ENCODE data around the gene CNN2. TPM values are rescaled to one million over a fixed set of nuclear protein-coding genes. Genes with fewer than 3 reads are reported as not detected.

CNN2 gene
- total RNA-seq, 4 donors from 2014 or later, result 79.0 to 125 (median 105) TPM

- no peak for DNase-seq
- intact Hi-C loops (cut with DNase I), result no loop called here
- Histone ChIP-seq H3K27ac (peak overlapping the region in 1 of 4 donors; percentile 22), H3K36me3 (peaks cover 12 to 53% (median 24%) of the 10 kb centered on the region in 3 donors), H3K9me3 (no peaks in the 10 kb centered on the region), H3K4me3 (no peak overlapping the region), H3K4me1 (peaks cover 15 to 89% (median 27%) of the 10 kb centered on the region in 3 donors), H3K27me3 (peaks cover 0 to 4% (median 0%) of the 10 kb centered on the region in 4 donors)
- TF ChIP-seq CTCF (IDR thresholded peaks at IDR 0.05), result no peak
- no peak for TF ChIP-seq POLR2A (IDR thresholded peaks at IDR 0.05)
- WGBS, 2 donors, result 45 to 72% methylated on average over 2 to 7 of the region's 38 CpGs
Observed at GRCh38 chr19:1085676-1086442, 59.5 kb downstream of the CNN2 start.

- Histone ChIP-seq H3K4me3 (no peak overlapping the region), H3K4me1 (peaks cover 15 to 81% (median 22%) of the 10 kb centered on the region in 3 donors)
- TF ChIP-seq CTCF (IDR thresholded peaks at IDR 0.05), result no peak
- TF ChIP-seq POLR2A (IDR thresholded peaks at IDR 0.05), result no peak
Observed at GRCh38 chr19:1086613-1087012, 60.2 kb downstream of the CNN2 start.

GRCh38 chr19:1087813-1088415, 61.5 kb downstream of the CNN2 start:
- intact Hi-C loops (cut with DNase I), result no loop called here
- DNase-seq, result no peak
- peaks cover 0 to 1% (median 0%) of the 10 kb centered on the region in 4 donors for H3K27me3 ChIP-seq
- H3K36me3 ChIP-seq, result peaks cover 24 to 74% (median 38%) of the 10 kb centered on the region in 3 donors
- H3K9me3 ChIP-seq, result no peaks in the 10 kb centered on the region
- H3K4me3 ChIP-seq, result no peak overlapping the region
- TF ChIP-seq CTCF (IDR thresholded peaks at IDR 0.05), result no peak
- no peak for TF ChIP-seq POLR2A (IDR thresholded peaks at IDR 0.05)
- H3K27ac ChIP-seq, result peak overlapping the region in 3 of 4 donors; percentile 49 to 88 (median 65)
- 55 to 64% methylated on average over 7 to 14 of the region's 27 CpGs for WGBS, 2 donors
- peaks cover 11 to 78% (median 11%) of the 10 kb centered on the region in 3 donors for H3K4me1 ChIP-seq

More at GRCh38 chr19:1086613-1087012, 60.2 kb downstream of the CNN2 start:
- WGBS, 2 donors, result 81% methylated on average over 11 to 19 of the region's 21 CpGs
- peaks cover 0 to 4% (median 0%) of the 10 kb centered on the region in 4 donors for H3K27me3 ChIP-seq
- peak overlapping the region in 2 of 4 donors; percentile 65 to 88 for H3K27ac ChIP-seq
- H3K36me3 ChIP-seq, result peaks cover 18 to 61% (median 30%) of the 10 kb centered on the region in 3 donors
- DNase-seq, result no peak
- no peaks in the 10 kb centered on the region for H3K9me3 ChIP-seq
- intact Hi-C loops (cut with DNase I), result no loop called here

- DNase-seq, result no peak
- peaks cover 26 to 80% (median 38%) of the 10 kb centered on the region in 3 donors for H3K36me3 ChIP-seq
- no peak overlapping the region for H3K4me3 ChIP-seq
- H3K9me3 ChIP-seq, result no peaks in the 10 kb centered on the region
- H3K4me1 ChIP-seq, result peaks cover 7 to 78% (median 17%) of the 10 kb centered on the region in 3 donors
- TF ChIP-seq CTCF (IDR thresholded peaks at IDR 0.05) (no peak), POLR2A (IDR thresholded peaks at IDR 0.05) (peak in 1 of 4 donors; percentile 8)
- intact Hi-C loops (cut with DNase I), result no loop called here
- H3K27me3 ChIP-seq, result no peaks in the 10 kb centered on the region
- 40 to 79% methylated on average over 1 to 5 of the region's 27 CpGs for WGBS, 2 donors
- H3K27ac ChIP-seq, result peak overlapping the region in 3 of 4 donors; percentile 49 to 88 (median 65)
Observed at GRCh38 chr19:1088416-1089010, 62.1 kb downstream of the CNN2 start.

Small RNA genes lying within 50 kb of the gene (small RNA-seq; reads per million reads assigned to genes)
- gene RNU6-2, result 0 to 0.30 (median 0.23) reads per million in 4 donors

Other genes starting within 250 kb of the CNN2 start
- 100 to 1,000 TPM; 139 to 167 (median 156) TPM for gene PTBP1, start 229.2 kb upstream of the CNN2 start, total RNA-seq
- gene PLPPR3, start 204.7 kb upstream of the CNN2 start, total RNA-seq, result not detected
- not detected for gene AZU1, start 198.8 kb upstream of the CNN2 start, total RNA-seq
- gene PRTN3, start 185.6 kb upstream of the CNN2 start, total RNA-seq, result not detected
- gene ELANE, start 174.3 kb upstream of the CNN2 start, total RNA-seq, result under 1 TPM in 1 of 4 donors, not detected in 3; 0.95 TPM
- 100 to 1,000 TPM in 2 of 4 donors, 10 to 100 TPM in 2; 52.2 to 883 (median 129) TPM for gene CFD, start 166.9 kb upstream of the CNN2 start, total RNA-seq
- gene MED16, start 133.4 kb upstream of the CNN2 start, total RNA-seq, result 10 to 100 TPM; 23.7 to 64.9 (median 32.5) TPM
- not detected for gene RNU6-9, start 133.1 kb upstream of the CNN2 start, total RNA-seq
- gene R3HDM4, start 113.4 kb upstream of the CNN2 start, total RNA-seq, result 10 to 100 TPM; 42.9 to 83.7 (median 62.4) TPM
- under 1 TPM in 1 of 4 donors, not detected in 3; 0.45 TPM for gene KISS1R, start 109.3 kb upstream of the CNN2 start, total RNA-seq
- 1 to 10 TPM; 3.0 to 6.6 (median 4.7) TPM for gene ARID3A, start 100.6 kb upstream of the CNN2 start, total RNA-seq
- gene WDR18, start 42.3 kb upstream of the CNN2 start, total RNA-seq, result 10 to 100 TPM; 28.2 to 70.1 (median 53.0) TPM
- not detected for gene GRIN3B, start 26.2 kb upstream of the CNN2 start, total RNA-seq
- 100 to 1,000 TPM; 101 to 182 (median 146) TPM for gene TMEM259, start 5.5 kb upstream of the CNN2 start, total RNA-seq
- gene RNU6-2, start 5.1 kb upstream of the CNN2 start, total RNA-seq, result not detected
- gene ABCA7, start 13.5 kb downstream of the CNN2 start, total RNA-seq, result 10 to 100 TPM; 12.6 to 24.4 (median 18.7) TPM
- gene ARHGAP45, start 40.6 kb downstream of the CNN2 start, total RNA-seq, result 10 to 100 TPM in 3 of 4 donors, 1 to 10 TPM in 1; 8.2 to 39.3 (median 12.5) TPM
- gene POLR2E, start 68.8 kb downstream of the CNN2 start, total RNA-seq, result 100 to 1,000 TPM; 113 to 198 (median 166) TPM
- gene GPX4, start 77.4 kb downstream of the CNN2 start, total RNA-seq, result 100 to 1,000 TPM; 108 to 405 (median 244) TPM
- 10 to 100 TPM; 31.3 to 84.3 (median 68.3) TPM for gene SBNO2, start 147.7 kb downstream of the CNN2 start, total RNA-seq
- 10 to 100 TPM; 59.3 to 68.5 (median 61.6) TPM for gene STK11, start 179.2 kb downstream of the CNN2 start, total RNA-seq
- 1 to 10 TPM in 3 of 4 donors, under 1 TPM in 1; 0.38 to 1.6 (median 1.2) TPM for gene CBARP, start 211.4 kb downstream of the CNN2 start, total RNA-seq
- gene ATP5F1D, start 215.1 kb downstream of the CNN2 start, total RNA-seq, result 100 to 1,000 TPM in 3 of 4 donors, 10 to 100 TPM in 1; 83.4 to 171 (median 132) TPM
- 10 to 100 TPM; 12.4 to 65.0 (median 40.4) TPM for gene MIDN, start 222.0 kb downstream of the CNN2 start, total RNA-seq
- gene CIRBP, start 242.7 kb downstream of the CNN2 start, total RNA-seq, result 100 to 1,000 TPM; 116 to 415 (median 238) TPM
- 10 to 100 TPM; 31.5 to 69.8 (median 50.5) TPM for gene FAM174C, start 248.9 kb downstream of the CNN2 start, total RNA-seq

All from esophagus squamous epithelium (tissue), 5 donors.